ENCODE results near the gene MAP2.

MAP2 gene

GRCh38 chr2:209690029-209690754, 266.3 kb downstream of the MAP2 start:
- peaks cover 4% of the 10 kb centered on the region for H3K27me3 ChIP-seq (replicated peaks; ENCODE audit: control insufficient read depth, insufficient read depth, low read length)
- H3K9ac ChIP-seq (ENCODE audit: low read length), result no peak overlapping the region
- DNase-seq (ENCODE audit: low read depth), result no peak
- no peaks in the 10 kb centered on the region for H3K36me3 ChIP-seq (ENCODE audit: control insufficient read depth, insufficient read depth, low read length, severe bottlenecking)
- H3K4me1 ChIP-seq (ENCODE audit: control insufficient read depth, insufficient read depth, low read length), result peaks cover 21% of the 10 kb centered on the region
- no peaks in the 10 kb centered on the region for H3K9me3 ChIP-seq (ENCODE audit: control insufficient read depth, low read length)
- H3K4me3 ChIP-seq (ENCODE audit: low read length), result no peak overlapping the region

- no peaks in the 10 kb centered on the region for H3K9me3 ChIP-seq (ENCODE audit: control insufficient read depth, low read length)
- H3K36me3 ChIP-seq (ENCODE audit: control insufficient read depth, insufficient read depth, low read length, severe bottlenecking), result no peaks in the 10 kb centered on the region
- H3K4me1 ChIP-seq (ENCODE audit: control insufficient read depth, insufficient read depth, low read length), result no peaks in the 10 kb centered on the region
- no peak overlapping the region for H3K9ac ChIP-seq (ENCODE audit: low read length)
- DNase-seq (ENCODE audit: low read depth), result no peak
- no peak overlapping the region for H3K4me3 ChIP-seq (ENCODE audit: low read length)
- peaks cover 7% of the 10 kb centered on the region for H3K27me3 ChIP-seq (replicated peaks; ENCODE audit: control insufficient read depth, insufficient read depth, low read length)
Measured at GRCh38 chr2:209694748-209695147, 270.9 kb downstream of the MAP2 start.

GRCh38 chr2:209696836-209697711, 273.2 kb downstream of the MAP2 start:
- H3K27me3 ChIP-seq (replicated peaks; ENCODE audit: control insufficient read depth, insufficient read depth, low read length), result peaks cover 7% of the 10 kb centered on the region
- no peak overlapping the region for H3K4me3 ChIP-seq (ENCODE audit: low read length)
- H3K4me1 ChIP-seq (ENCODE audit: control insufficient read depth, insufficient read depth, low read length), result no peaks in the 10 kb centered on the region
- no peaks in the 10 kb centered on the region for H3K9me3 ChIP-seq (ENCODE audit: control insufficient read depth, low read length)
- peaks cover 5% of the 10 kb centered on the region for H3K36me3 ChIP-seq (ENCODE audit: control insufficient read depth, insufficient read depth, low read length, severe bottlenecking)
- DNase-seq (ENCODE audit: low read depth), result no peak
- H3K9ac ChIP-seq (ENCODE audit: low read length), result no peak overlapping the region

- no peak for DNase-seq (ENCODE audit: low read depth)
- no peak overlapping the region for H3K4me3 ChIP-seq (ENCODE audit: low read length)
- H3K36me3 ChIP-seq (ENCODE audit: control insufficient read depth, insufficient read depth, low read length, severe bottlenecking), result peaks cover 19% of the 10 kb centered on the region
- H3K9me3 ChIP-seq (ENCODE audit: control insufficient read depth, low read length), result no peaks in the 10 kb centered on the region
- no peak overlapping the region for H3K9ac ChIP-seq (ENCODE audit: low read length)
- no peaks in the 10 kb centered on the region for H3K27me3 ChIP-seq (replicated peaks; ENCODE audit: control insufficient read depth, insufficient read depth, low read length)
- no peaks in the 10 kb centered on the region for H3K4me1 ChIP-seq (ENCODE audit: control insufficient read depth, insufficient read depth, low read length)
Measured at GRCh38 chr2:209702775-209703174, 278.9 kb downstream of the MAP2 start.

GRCh38 chr2:209713219-209713618, 289.4 kb downstream of the MAP2 start:
- peaks cover 10% of the 10 kb centered on the region for H3K36me3 ChIP-seq (ENCODE audit: control insufficient read depth, insufficient read depth, low read length, severe bottlenecking)
- DNase-seq (ENCODE audit: low read depth), result no peak
- H3K4me1 ChIP-seq (ENCODE audit: control insufficient read depth, insufficient read depth, low read length), result peaks cover 4% of the 10 kb centered on the region
- H3K4me3 ChIP-seq (ENCODE audit: low read length), result no peak overlapping the region
- H3K9me3 ChIP-seq (ENCODE audit: control insufficient read depth, low read length), result no peaks in the 10 kb centered on the region
- no peaks in the 10 kb centered on the region for H3K27me3 ChIP-seq (replicated peaks; ENCODE audit: control insufficient read depth, insufficient read depth, low read length)
- no peak overlapping the region for H3K9ac ChIP-seq (ENCODE audit: low read length)

- peaks cover 5% of the 10 kb centered on the region for H3K4me1 ChIP-seq (ENCODE audit: control insufficient read depth, insufficient read depth, low read length)
- no peak for DNase-seq (ENCODE audit: low read depth)
- H3K4me3 ChIP-seq (ENCODE audit: low read length), result no peak overlapping the region
- H3K9ac ChIP-seq (ENCODE audit: low read length), result no peak overlapping the region
- H3K9me3 ChIP-seq (ENCODE audit: control insufficient read depth, low read length), result no peaks in the 10 kb centered on the region
- H3K27me3 ChIP-seq (replicated peaks; ENCODE audit: control insufficient read depth, insufficient read depth, low read length), result no peaks in the 10 kb centered on the region
- no peaks in the 10 kb centered on the region for H3K36me3 ChIP-seq (ENCODE audit: control insufficient read depth, insufficient read depth, low read length, severe bottlenecking)
Measured at GRCh38 chr2:209719034-209719433, 295.2 kb downstream of the MAP2 start.

- Histone ChIP-seq H3K4me3 (ENCODE audit: low read length) (no peak overlapping the region), H3K9me3 (ENCODE audit: control insufficient read depth, low read length) (no peaks in the 10 kb centered on the region), H3K4me1 (ENCODE audit: control insufficient read depth, insufficient read depth, low read length) (peaks cover 5% of the 10 kb centered on the region), H3K36me3 (ENCODE audit: control insufficient read depth, insufficient read depth, low read length, severe bottlenecking) (no peaks in the 10 kb centered on the region), H3K9ac (ENCODE audit: low read length) (no peak overlapping the region), H3K27me3 (replicated peaks; ENCODE audit: control insufficient read depth, insufficient read depth, low read length) (no peaks in the 10 kb centered on the region)
- peak; percentile 44 for DNase-seq (ENCODE audit: low read depth)
Measured at GRCh38 chr2:209721497-209721896, 297.6 kb downstream of the MAP2 start.

- no peak for DNase-seq (ENCODE audit: low read depth)
- Histone ChIP-seq H3K36me3 (ENCODE audit: control insufficient read depth, insufficient read depth, low read length, severe bottlenecking) (no peaks in the 10 kb centered on the region), H3K27me3 (replicated peaks; ENCODE audit: control insufficient read depth, insufficient read depth, low read length) (no peaks in the 10 kb centered on the region), H3K4me1 (ENCODE audit: control insufficient read depth, insufficient read depth, low read length) (peaks cover 2% of the 10 kb centered on the region), H3K4me3 (ENCODE audit: low read length) (no peak overlapping the region), H3K9ac (ENCODE audit: low read length) (no peak overlapping the region), H3K9me3 (ENCODE audit: control insufficient read depth, low read length) (no peaks in the 10 kb centered on the region)
Measured at GRCh38 chr2:209726311-209726710, 302.5 kb downstream of the MAP2 start.

- peak; percentile 12 for DNase-seq (ENCODE audit: low read depth)
- no peak overlapping the region for H3K4me3 ChIP-seq (ENCODE audit: low read length)
- no peaks in the 10 kb centered on the region for H3K27me3 ChIP-seq (replicated peaks; ENCODE audit: control insufficient read depth, insufficient read depth, low read length)
- H3K36me3 ChIP-seq (ENCODE audit: control insufficient read depth, insufficient read depth, low read length, severe bottlenecking), result no peaks in the 10 kb centered on the region
- no peaks in the 10 kb centered on the region for H3K4me1 ChIP-seq (ENCODE audit: control insufficient read depth, insufficient read depth, low read length)
- H3K9ac ChIP-seq (ENCODE audit: low read length), result no peak overlapping the region
- H3K9me3 ChIP-seq (ENCODE audit: control insufficient read depth, low read length), result no peaks in the 10 kb centered on the region
Measured at GRCh38 chr2:209727077-209727476, 303.2 kb downstream of the MAP2 start.

- H3K27me3 ChIP-seq (replicated peaks; ENCODE audit: control insufficient read depth, insufficient read depth, low read length), result no peaks in the 10 kb centered on the region
- H3K9ac ChIP-seq (ENCODE audit: low read length), result no peak overlapping the region
- H3K4me1 ChIP-seq (ENCODE audit: control insufficient read depth, insufficient read depth, low read length), result no peaks in the 10 kb centered on the region
- no peak overlapping the region for H3K4me3 ChIP-seq (ENCODE audit: low read length)
- no peak for DNase-seq (ENCODE audit: low read depth)
- H3K9me3 ChIP-seq (ENCODE audit: control insufficient read depth, low read length), result no peaks in the 10 kb centered on the region
- H3K36me3 ChIP-seq (ENCODE audit: control insufficient read depth, insufficient read depth, low read length, severe bottlenecking), result no peaks in the 10 kb centered on the region
Measured at GRCh38 chr2:209734805-209735204, 311.0 kb downstream of the MAP2 start.

- no peaks in the 10 kb centered on the region for H3K9me3 ChIP-seq (ENCODE audit: control insufficient read depth, low read length)
- no peak for DNase-seq (ENCODE audit: low read depth)
- no peaks in the 10 kb centered on the region for H3K36me3 ChIP-seq (ENCODE audit: control insufficient read depth, insufficient read depth, low read length, severe bottlenecking)
- H3K27me3 ChIP-seq (replicated peaks; ENCODE audit: control insufficient read depth, insufficient read depth, low read length), result no peaks in the 10 kb centered on the region
- no peak overlapping the region for H3K9ac ChIP-seq (ENCODE audit: low read length)
- H3K4me3 ChIP-seq (ENCODE audit: low read length), result no peak overlapping the region
- H3K4me1 ChIP-seq (ENCODE audit: control insufficient read depth, insufficient read depth, low read length), result no peaks in the 10 kb centered on the region
Measured at GRCh38 chr2:209741953-209742352, 318.1 kb downstream of the MAP2 start.
